ENCODE measurements around the gene GLG1.

The GLG1 gene

DNA sequence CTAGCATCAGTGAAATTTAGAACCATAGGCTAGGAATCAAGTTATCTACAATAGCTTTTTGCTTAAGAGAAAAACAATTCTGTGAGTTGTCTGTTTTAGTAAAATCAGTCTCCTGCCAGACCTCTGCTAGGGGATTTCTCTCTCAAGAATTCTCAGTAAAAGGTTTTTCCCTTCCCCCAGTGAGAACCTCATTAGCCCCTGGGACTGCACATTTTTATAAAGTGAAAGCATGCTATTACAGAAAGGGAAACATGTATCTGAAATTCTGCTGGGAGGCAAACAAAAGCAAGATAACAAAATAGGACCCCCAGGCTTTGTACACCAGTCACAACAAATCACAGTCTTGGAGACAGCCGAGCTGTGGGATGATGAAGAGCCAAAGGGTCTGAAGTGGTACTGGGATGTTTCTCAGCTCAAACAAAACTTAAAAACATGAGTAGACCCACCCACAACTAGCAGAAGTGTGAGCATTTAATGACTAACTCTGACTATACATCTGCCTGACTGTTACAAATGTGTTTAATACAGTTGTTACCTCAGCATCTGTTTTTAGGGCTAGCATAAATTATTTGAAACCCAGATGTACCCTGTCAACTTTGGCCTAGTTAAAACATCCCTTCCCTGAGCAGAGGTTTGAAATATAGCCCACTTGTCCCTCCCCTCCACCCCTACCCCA lies 20.0 kb upstream of the GLG1 start:
- H3K36me3 Mint-ChIP-seq, result peaks cover 82% of the 10 kb centered on the region
- no peaks in the 10 kb centered on the region for H3K27me3 Mint-ChIP-seq
- no peak for DNase-seq
- peaks cover 8% of the 10 kb centered on the region for H3K4me1 Mint-ChIP-seq
- CTCF ChIA-PET, result interaction anchor here (1.0 kb wide), 1 partner anchor 8 kb away, joined by 3 read pairs; no protein-coding TSS in a partner anchor
- no peaks in the 10 kb centered on the region for H3K9me3 Mint-ChIP-seq
- peak overlapping the region; percentile 57 for H3K27ac Mint-ChIP-seq
- H3K4me3 Mint-ChIP-seq, result no peak overlapping the region

DNA sequence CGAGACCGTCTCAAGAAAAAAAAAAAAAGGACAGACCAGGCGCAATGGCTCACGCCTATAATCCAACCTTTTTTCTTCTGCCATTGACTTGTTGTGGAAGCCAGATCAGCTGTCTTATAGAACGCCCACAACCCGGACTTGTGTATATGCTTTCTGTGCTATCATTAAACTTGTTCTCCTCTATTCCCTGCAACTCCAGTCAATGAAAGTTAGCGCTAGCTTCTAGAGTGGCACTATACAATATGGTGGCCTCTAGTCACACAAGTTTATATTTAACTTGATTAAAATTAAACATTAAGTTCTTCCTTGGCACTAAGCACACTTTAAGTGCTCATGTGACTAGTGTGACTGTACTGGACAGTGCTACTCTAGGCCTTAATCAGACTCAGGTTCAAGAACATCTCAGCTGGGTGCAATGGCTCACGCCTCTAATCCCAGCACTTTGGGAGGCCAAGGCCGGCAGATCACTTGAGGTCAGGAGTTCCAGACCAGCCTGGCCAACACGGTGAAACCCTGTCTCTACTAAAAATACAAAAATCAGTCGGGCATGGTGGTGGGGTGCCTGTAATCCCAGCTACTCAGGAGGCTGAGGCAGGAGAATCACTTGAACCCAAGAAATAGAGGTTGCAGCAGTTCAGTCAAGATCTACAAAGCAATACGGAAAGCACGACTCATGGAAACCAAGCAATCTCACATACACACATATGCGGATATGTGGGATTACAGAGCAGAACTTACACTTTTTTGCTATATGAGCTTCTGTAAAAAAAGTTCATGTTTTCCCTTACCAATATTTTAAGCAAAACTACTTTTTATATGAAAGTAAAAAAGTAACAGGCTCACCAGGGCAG lies 18.8 kb upstream of the GLG1 start:
- H3K4me3 Mint-ChIP-seq, result no peak overlapping the region
- peaks cover 7% of the 10 kb centered on the region for H3K4me1 Mint-ChIP-seq
- no peaks in the 10 kb centered on the region for H3K27me3 Mint-ChIP-seq
- CTCF ChIA-PET, result interaction anchor here (1.0 to 1.7 kb wide), 4 partner anchors 7 to 26 kb away, joined by 3 to 7 read pairs (median 4); no protein-coding TSS in a partner anchor
- peaks cover 84% of the 10 kb centered on the region for H3K36me3 Mint-ChIP-seq
- no peak for DNase-seq
- H3K27ac Mint-ChIP-seq, result no peak overlapping the region
- H3K9me3 Mint-ChIP-seq, result no peaks in the 10 kb centered on the region

DNA sequence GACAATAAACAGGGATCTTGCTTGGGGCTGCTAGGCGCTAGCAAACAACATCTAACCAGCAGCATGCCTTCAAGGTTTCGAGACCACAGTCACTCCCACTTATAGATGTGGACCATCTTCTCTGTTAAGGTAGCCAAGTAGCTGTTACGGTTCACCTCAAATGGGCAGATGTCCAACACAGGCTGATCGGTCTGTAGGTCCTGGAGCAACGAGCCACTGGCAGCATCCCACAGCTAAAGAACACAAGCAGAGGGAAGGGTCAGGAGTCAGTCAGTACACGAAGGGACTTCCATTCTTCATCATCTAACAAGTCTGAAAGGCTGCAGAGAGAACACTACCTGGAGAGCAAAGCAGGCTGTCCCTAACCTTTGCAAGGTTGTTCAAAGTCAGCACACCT lies 16.9 kb upstream of the GLG1 start:
- DNase-seq, result no peak
- H3K4me3 Mint-ChIP-seq, result no peak overlapping the region
- H3K36me3 Mint-ChIP-seq, result peaks cover 75% of the 10 kb centered on the region
- peaks cover 7% of the 10 kb centered on the region for H3K4me1 Mint-ChIP-seq
- H3K9me3 Mint-ChIP-seq, result no peaks in the 10 kb centered on the region
- H3K27me3 Mint-ChIP-seq, result no peaks in the 10 kb centered on the region
- no peak overlapping the region for H3K27ac Mint-ChIP-seq
- CTCF ChIA-PET, result interaction anchor here (1.7 kb wide), 1 partner anchor 22 kb away, joined by 7 read pairs; no protein-coding TSS in a partner anchor

DNA sequence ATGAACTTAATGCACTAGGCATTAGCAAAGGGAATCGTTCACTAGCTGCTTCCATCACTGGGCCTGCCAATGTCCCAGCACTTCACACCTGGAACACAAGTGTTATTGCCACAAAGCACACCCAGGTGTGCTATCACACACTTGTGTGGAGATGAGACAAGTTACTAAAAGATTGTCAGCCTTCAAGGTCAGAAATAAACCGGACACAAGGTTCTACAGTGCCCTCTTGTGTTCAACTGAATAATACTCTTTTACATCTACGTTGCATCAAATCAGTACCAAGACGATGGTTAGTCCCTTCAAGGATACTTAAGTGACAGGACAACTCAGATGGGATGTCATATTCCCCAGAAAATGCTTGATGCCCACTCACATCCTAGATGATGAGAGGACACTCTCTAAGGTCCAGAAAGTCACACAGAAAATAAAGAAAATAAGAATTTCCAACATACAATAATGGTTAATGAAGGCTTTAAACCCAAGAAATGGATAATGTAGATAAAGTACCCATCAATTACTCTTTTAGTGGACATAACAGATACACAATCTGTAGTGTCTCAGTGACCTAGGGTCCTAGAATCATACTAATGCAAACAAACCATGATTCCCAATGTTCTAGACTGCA lies 16.4 kb upstream of the GLG1 start:
- Mint-ChIP-seq H3K27me3 (no peaks in the 10 kb centered on the region), H3K4me3 (no peak overlapping the region), H3K27ac (no peak overlapping the region), H3K9me3 (no peaks in the 10 kb centered on the region), H3K36me3 (peaks cover 70% of the 10 kb centered on the region), H3K4me1 (peaks cover 7% of the 10 kb centered on the region)
- peak; percentile 23 for DNase-seq
- CTCF ChIA-PET, result interaction anchor here (1.0 to 1.5 kb wide), 5 partner anchors 8 to 55 kb away, joined by 3 to 6 read pairs (median 4); no protein-coding TSS in a partner anchor

DNA sequence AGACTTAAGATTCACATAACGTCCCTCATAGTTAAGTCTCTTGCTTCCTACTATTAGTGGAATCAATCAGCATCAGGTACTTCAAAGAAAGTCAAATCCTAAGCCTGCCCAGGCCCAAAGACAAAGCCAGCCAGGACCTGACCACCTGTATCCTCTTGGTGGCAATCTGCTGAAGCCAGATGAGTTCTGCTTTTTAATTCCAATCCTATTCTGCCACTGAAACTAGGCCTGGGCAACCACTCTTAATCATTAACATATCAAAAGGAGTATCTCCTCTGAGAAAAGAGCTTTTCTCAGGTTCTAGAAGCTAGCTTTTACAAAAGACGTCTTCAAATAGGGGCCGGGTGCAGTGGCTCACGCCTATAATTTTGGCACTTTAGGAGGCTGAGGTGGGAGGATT lies 15.1 kb upstream of the GLG1 start:
- H3K4me1 Mint-ChIP-seq, result peaks cover 9% of the 10 kb centered on the region
- H3K36me3 Mint-ChIP-seq, result peaks cover 65% of the 10 kb centered on the region
- no peaks in the 10 kb centered on the region for H3K27me3 Mint-ChIP-seq
- CTCF ChIA-PET, result interaction anchor here (1.0 to 1.5 kb wide), 5 partner anchors 9 to 54 kb away, joined by 3 to 6 read pairs (median 4); no protein-coding TSS in a partner anchor
- H3K4me3 Mint-ChIP-seq, result no peak overlapping the region
- H3K27ac Mint-ChIP-seq, result peak overlapping the region; percentile 37
- no peaks in the 10 kb centered on the region for H3K9me3 Mint-ChIP-seq
- DNase-seq, result no peak

DNA sequence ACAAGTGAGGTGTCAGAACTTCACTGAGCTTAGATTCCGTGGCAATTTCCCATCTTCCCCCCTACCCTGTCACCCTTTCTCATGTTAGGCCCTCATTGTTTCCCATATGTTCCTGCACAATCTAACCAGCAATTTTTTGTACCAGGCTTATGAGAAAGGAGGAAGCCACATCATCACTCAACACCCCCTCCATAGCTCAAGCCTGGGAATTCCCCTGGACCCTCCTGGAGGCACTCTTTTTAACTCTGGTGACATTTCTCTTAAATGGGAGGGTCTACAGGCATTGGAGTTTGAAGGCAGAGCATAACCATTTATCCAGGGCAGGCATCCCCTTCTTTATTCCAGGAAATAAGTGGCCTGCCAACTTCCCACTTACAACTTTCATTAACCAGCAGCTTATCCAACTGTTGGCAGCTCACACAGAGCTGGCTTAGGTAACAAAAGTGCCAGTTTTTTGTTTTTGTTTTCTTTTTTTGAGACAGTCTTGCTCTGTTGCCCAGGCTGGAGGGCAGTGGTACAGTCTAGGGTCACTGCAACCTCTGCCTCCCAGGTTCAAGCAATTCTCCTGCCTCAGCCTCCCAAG lies 10.4 kb upstream of the GLG1 start:
- H3K9me3 Mint-ChIP-seq, result no peaks in the 10 kb centered on the region
- H3K4me1 Mint-ChIP-seq, result peaks cover 3% of the 10 kb centered on the region
- DNase-seq, result no peak
- no peaks in the 10 kb centered on the region for H3K27me3 Mint-ChIP-seq
- peaks cover 35% of the 10 kb centered on the region for H3K36me3 Mint-ChIP-seq
- H3K27ac Mint-ChIP-seq, result peak overlapping the region; percentile 64
- H3K4me3 Mint-ChIP-seq, result no peak overlapping the region
- CTCF ChIA-PET, result interaction anchor here (0.6 to 1.0 kb wide), 3 partner anchors 60 to 617 kb away, joined by 3 read pairs; no protein-coding TSS in a partner anchor

DNA sequence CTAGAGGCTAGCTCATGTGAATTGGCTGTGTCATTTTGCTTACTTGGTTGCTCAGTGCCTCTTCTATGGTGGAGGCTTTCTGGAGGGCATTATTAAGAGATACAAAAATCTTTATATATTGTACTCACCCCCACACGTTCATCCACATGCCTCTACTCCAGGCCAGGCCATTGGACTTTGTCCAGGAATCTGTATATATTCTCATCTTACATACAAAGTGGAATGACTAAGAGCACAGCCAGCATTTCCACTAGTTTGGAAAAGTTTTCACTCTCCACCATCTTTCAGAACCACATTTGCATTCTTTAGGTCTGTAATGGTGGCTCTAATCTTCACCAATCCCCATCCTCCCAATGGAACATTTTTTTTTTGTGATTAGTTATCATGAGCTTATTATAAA lies 4.8 kb upstream of the GLG1 start:
- Mint-ChIP-seq H3K27ac (no peak overlapping the region), H3K36me3 (peaks cover 15% of the 10 kb centered on the region), H3K4me3 (no peak overlapping the region), H3K27me3 (no peaks in the 10 kb centered on the region), H3K9me3 (peaks cover 3% of the 10 kb centered on the region), H3K4me1 (peaks cover 34% of the 10 kb centered on the region)
- no peak for DNase-seq
- CTCF ChIA-PET, result interaction anchor here (1.6 kb wide), 1 partner anchor 11 kb away, joined by 6 read pairs; no protein-coding TSS in a partner anchor

DNA sequence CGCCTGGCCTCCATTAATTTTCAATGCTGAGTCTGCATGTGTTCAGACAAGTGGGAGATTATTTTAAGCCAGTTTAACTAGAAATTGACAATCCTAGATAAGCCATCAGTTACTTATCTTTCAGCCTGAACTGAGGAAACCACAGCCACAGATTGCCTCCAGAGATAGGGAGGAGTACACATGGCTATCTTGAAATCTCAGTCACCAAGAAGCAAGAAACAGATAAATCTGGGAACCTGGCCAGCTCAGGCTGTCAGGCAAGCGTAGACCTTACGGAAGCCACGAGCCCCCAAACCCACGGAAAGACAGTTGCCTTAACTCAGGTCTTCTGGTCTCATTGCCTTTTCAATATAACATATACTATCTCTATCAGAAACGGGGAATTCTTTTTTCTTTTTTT lies 2.0 kb upstream of the GLG1 start:
- Mint-ChIP-seq H3K4me3 (peak overlapping the region; percentile 29), H3K4me1 (peaks cover 54% of the 10 kb centered on the region), H3K36me3 (peaks cover 24% of the 10 kb centered on the region), H3K27ac (peak overlapping the region; percentile 85), H3K27me3 (no peaks in the 10 kb centered on the region), H3K9me3 (peaks cover 3% of the 10 kb centered on the region)
- CTCF ChIA-PET, result interaction anchor here (1.1 kb wide), 1 partner anchor 14 kb away, joined by 3 read pairs; no protein-coding TSS in a partner anchor
- peak; percentile 60 for DNase-seq

DNA sequence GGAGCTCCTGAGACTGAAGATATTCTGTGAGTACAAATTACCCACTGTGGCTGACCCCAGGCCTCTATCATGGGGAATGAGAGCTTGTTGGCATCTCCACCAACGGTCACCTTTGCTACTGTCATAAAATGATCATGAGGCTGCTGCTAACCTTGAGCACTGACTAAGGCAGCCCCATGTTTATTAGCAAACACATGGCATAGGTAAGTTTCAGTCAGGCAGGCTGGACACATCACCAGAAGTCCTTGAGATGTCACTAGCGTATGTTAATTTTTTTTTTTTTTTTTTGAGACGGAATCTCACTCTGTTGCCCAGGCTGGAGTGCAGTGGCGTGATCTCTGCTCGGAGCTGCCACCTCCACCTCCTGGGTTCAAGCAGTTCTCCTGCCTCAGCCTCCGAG lies 1.5 kb upstream of the GLG1 start:
- Mint-ChIP-seq H3K4me3 (peak overlapping the region; percentile 28), H3K27me3 (no peaks in the 10 kb centered on the region), H3K9me3 (peaks cover 3% of the 10 kb centered on the region), H3K36me3 (peaks cover 26% of the 10 kb centered on the region), H3K4me1 (peaks cover 60% of the 10 kb centered on the region), H3K27ac (peak overlapping the region; percentile 85)
- CTCF ChIA-PET, result interaction anchor here (1.1 kb wide), 1 partner anchor 15 kb away, joined by 3 read pairs; no protein-coding TSS in a partner anchor
- DNase-seq, result no peak

DNA sequence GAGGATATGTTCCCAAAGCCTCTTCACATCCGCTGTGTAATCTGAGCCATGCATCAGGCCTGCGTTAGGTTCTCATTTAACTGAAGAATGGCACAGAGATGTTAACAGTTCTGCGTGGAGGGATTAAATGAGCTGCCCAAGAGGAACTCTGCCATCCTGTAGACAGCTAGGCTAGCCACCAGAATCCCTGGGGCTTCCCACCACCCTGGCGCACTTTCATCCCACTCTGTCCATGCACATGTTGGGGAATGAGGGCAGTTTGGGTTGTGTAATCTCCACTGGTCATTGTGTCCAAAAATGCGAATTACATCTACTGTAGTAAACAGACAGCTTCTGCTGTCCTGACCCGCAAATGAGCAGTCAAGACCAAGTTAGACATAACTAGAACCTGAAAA lies 1.0 kb upstream of the GLG1 start:
- Mint-ChIP-seq H3K27me3 (no peaks in the 10 kb centered on the region), H3K4me3 (peak overlapping the region; percentile 28), H3K27ac (peak overlapping the region; percentile 76), H3K9me3 (peaks cover 3% of the 10 kb centered on the region), H3K4me1 (peaks cover 64% of the 10 kb centered on the region), H3K36me3 (peaks cover 28% of the 10 kb centered on the region)
- CTCF ChIA-PET, result no interaction called here
- no peak for DNase-seq

DNA sequence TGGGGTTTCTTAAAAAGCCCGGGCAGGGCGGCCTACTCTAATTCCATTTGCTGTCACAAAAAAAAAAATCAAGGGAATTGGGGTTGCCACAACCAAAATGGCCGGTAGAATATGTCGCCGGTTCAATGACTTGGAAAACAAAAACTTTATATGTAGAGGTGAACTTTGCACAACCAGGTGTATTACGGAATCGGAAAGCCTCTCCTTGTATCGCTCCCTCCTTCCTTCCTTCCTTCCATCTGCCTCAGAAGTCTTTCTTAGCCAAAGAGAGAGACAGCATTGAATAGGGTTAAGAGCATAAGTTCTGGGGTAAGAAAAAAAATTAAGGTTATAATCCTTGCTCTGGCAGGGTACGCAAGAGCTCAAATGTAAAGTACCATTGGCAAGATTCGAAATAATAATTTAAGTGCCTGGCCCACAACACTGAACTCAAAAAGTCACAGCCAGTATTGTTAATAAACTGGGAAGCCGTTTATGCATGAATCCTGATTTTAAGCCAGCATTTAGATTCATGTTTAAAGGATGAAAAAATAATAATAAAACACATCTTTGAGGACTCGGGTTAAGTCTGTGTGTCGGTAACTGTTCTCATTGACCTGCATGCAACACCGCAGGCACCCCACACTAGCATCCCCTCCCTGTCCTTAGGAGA lies 522 bp upstream of the GLG1 start:
- no peak for DNase-seq
- CTCF ChIA-PET, result no interaction called here

DNA sequence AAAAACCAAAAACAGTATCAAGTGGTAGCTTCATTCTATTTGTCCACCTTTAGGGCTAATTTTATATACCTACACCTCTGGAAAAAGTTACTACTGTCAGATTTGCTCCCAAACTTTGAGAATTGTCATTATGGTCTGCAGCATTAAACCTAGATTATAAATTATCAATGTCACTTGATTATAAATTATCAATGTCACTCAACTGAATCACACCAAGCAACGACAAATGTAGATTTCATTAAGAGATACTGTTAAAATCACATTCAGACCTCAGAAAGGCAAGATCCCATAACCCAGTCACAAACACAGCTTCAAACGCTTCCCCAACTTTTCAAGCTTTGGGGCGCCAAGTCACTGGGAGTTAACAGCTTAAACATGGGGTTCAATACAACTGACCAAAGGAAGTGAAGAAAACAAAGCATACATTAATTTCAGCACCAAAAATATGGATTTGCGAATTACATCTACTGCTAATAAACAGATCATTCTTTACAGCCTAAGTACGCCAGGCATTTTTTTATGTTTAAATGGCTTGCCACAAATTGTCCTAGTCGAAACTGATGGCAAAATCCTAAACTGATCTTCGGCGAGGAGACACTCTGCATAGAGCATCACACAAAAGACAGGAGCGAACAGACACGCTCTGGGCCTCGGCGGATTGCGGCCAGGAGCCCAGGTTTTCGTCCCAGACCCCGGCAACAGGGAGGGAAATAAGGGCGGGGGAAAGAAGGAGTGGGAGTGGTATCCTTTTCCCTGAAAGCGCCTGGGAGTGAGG lies 981 bp downstream of the GLG1 start:
- Mint-ChIP-seq H3K27ac (peak overlapping the region; percentile 97), H3K4me1 (peaks cover 79% of the 10 kb centered on the region), H3K36me3 (peaks cover 29% of the 10 kb centered on the region), H3K27me3 (no peaks in the 10 kb centered on the region), H3K9me3 (peaks cover 3% of the 10 kb centered on the region), H3K4me3 (peak overlapping the region; percentile 99)
- DNase-seq, result no peak
- CTCF ChIA-PET, result interaction anchor here (0.6 kb wide), 2 partner anchors 36 to 1015 kb away, joined by 3 read pairs; no protein-coding TSS in a partner anchor

More for the DNA sequence above, 522 bp upstream of the GLG1 start:
- peaks cover 31% of the 10 kb centered on the region for H3K36me3 Mint-ChIP-seq
- peaks cover 69% of the 10 kb centered on the region for H3K4me1 Mint-ChIP-seq
- no peaks in the 10 kb centered on the region for H3K27me3 Mint-ChIP-seq
- peaks cover 3% of the 10 kb centered on the region for H3K9me3 Mint-ChIP-seq
- H3K27ac Mint-ChIP-seq, result peak overlapping the region; percentile 97
- H3K4me3 Mint-ChIP-seq, result peak overlapping the region; percentile 99

DNA sequence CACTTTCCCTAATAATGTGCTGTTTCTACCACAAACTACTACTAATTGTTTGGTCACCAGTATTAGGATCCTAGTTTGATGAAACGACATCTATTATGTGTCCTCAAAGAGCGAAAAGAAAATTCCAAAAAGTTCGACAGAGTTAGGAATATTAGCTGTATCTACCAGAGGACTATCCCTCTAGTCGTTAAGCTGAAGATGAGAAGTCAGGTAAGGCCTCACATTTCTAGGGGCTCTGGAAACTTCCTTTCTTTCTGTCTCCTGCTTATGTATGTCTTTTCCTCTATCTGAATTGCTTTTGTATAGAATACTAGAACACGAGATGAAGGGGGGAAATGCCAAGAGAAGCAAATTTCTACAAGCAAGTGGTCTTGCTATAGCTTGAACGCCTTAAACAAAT lies 1.6 kb downstream of the GLG1 start:
- Mint-ChIP-seq H3K27me3 (no peaks in the 10 kb centered on the region), H3K9me3 (peaks cover 3% of the 10 kb centered on the region), H3K27ac (peak overlapping the region; percentile 97), H3K36me3 (peaks cover 31% of the 10 kb centered on the region), H3K4me1 (peaks cover 82% of the 10 kb centered on the region), H3K4me3 (peak overlapping the region; percentile 99)
- CTCF ChIA-PET, result interaction anchor here (0.6 kb wide), 3 partner anchors 35 to 1016 kb away, joined by 3 read pairs; no protein-coding TSS in a partner anchor
- no peak for DNase-seq

All from activated naive CD4-positive, alpha-beta T cell treated with anti-CD3 and anti-CD28 coated beads, Interleukin-2, amount 10 ng/mL, durations not matched to agents 7 days and 5 days (primary cell).